ENCODE results near the gene SERPINC1. TPM values are rescaled to one million over a fixed set of nuclear protein-coding genes. Genes with fewer than 3 reads are reported as not detected.

Gene SERPINC1
- total and polyA plus RNA-seq, 9 of the 15 experiments (the other 6 are each of a cell fraction or from before 2014, with no cell fraction given), result 0.07 to 1.2 (median 0.50) TPM

GRCh38 chr1:173888749-173889148 lies 28.4 kb downstream of the SERPINC1 start (continued):
- TF ChIP-seq USF1 (CRISPR knock-in tag; IDR thresholded peaks at IDR 0.05) (no peak), ZFX (CRISPR knock-in tag; IDR thresholded peaks at IDR 0.05) (no peak)

GRCh38 chr1:173887627-173888026 lies 29.5 kb downstream of the SERPINC1 start:
- TF ChIP-seq ELF2 (CRISPR knock-in tag; IDR thresholded peaks at IDR 0.05), result no peak
- TF ChIP-seq TRIM25 (IDR thresholded peaks at IDR 0.05; ENCODE audit: borderline replicate concordance), result no peak
- TF ChIP-seq ZNF695 (CRISPR knock-in tag; IDR thresholded peaks at IDR 0.05), result no peak
- TF ChIP-seq DDX20 (tag; IDR thresholded peaks at IDR 0.05; ENCODE audit: low read depth), result no peak
- TF ChIP-seq RB1 (IDR thresholded peaks at IDR 0.05; ENCODE audit: low read depth), result no peak
- no peak for TF ChIP-seq CBX1 (IDR thresholded peaks at IDR 0.05; ENCODE audit: low read depth)
- TF ChIP-seq ZNF347 (CRISPR knock-in tag; IDR thresholded peaks at IDR 0.05; ENCODE audit: low read depth), result no peak
- TF ChIP-seq MIER1 (IDR thresholded peaks at IDR 0.05; ENCODE audit: low read depth), result no peak
- TF ChIP-seq ZHX1 (conservative IDR thresholded peaks at IDR 0.05; ENCODE audit: low read length), result no peak
- no peak for TF ChIP-seq HES1 (IDR thresholded peaks at IDR 0.05; ENCODE audit: low read depth)
- Histone ChIP-seq H3K4me3 (no peak overlapping the region), H3K4me1 (replicated peaks in 1 of 2; ENCODE audit: control insufficient read depth in 2 of 2, insufficient read depth in 2 of 2, low read length in 2 of 2) (no peaks in the 10 kb centered on the region), H2AFZ (ENCODE audit: low read depth, low read length) (no peak overlapping the region), H3K4me2 (ENCODE audit: insufficient read depth, low read length) (no peak overlapping the region), H3K79me2 (ENCODE audit: control insufficient read depth, insufficient read depth, low read length) (no peaks in the 10 kb centered on the region), H3K27me3 (ENCODE audit: control insufficient read depth in 2 of 2, insufficient read depth in 2 of 2, low read length in 2 of 2) (no peaks in the 10 kb centered on the region), H3K9me1 (ENCODE audit: control insufficient read depth, insufficient read depth, low read length) (no peaks in the 10 kb centered on the region), H3K9me3 (replicated peaks; ENCODE audit: control insufficient read depth, insufficient read depth, low read depth, low read length) (no peaks in the 10 kb centered on the region), H3K36me3 (ENCODE audit: control insufficient read depth, insufficient read depth, low read length) (peaks cover 14% of the 10 kb centered on the region; the same call in 2 of the 3 replicates), H3K9ac (ENCODE audit: insufficient read depth in 1 of 2, low read depth in 2 of 2, low read length in 2 of 2) (no peak overlapping the region), H4K20me1 (replicated peaks; ENCODE audit: control insufficient read depth, insufficient read depth, low read length) (no peaks in the 10 kb centered on the region), H3K27ac (ENCODE audit: extremely low read depth, low read depth, low read length) (no peak overlapping the region)
- intact Hi-C loops (cut with micrococcal nuclease), result no loop called here
- no peak for FAIRE-seq
- DNase-seq (ENCODE audit: extremely low read depth in 1 of 4, low spot score in 3 of 4), result no peak
- POLR2A ChIA-PET, result interaction anchor here (0.7 to 2.9 kb wide), 2 partner anchors 17 to 20 kb away, joined by 3 to 26 read pairs; partner anchors contain the start of genes GAS5 and ZBTB37
- CTCF ChIA-PET (ENCODE audit: low intra/inter-chr PET ratio), result no interaction called here
- WGBS (ENCODE audit: insufficient coverage, low coverage, missing lambda C conversion rate), result 83% methylated on average over 2 of the region's 2 CpGs
- no TSS peak for BruUV-seq (replicated peaks)
- in situ Hi-C loops (cut with MboI), result no loop called here
- ATAC-seq, result no peak

Measured in K562 (cell line).